ENCODE data around the gene TTLL12. TPM values are rescaled to one million over a fixed set of nuclear protein-coding genes. Genes with fewer than 3 reads are reported as not detected.

Gene TTLL12
- total RNA-seq, 1 experiment from 2014 or later: 100 TPM

- Histone ChIP-seq H3K4me2 (ENCODE audit: low read length) (no peak overlapping the region), H3K4me3 (replicated peaks in 1 of 2; ENCODE audit: low read depth in 1 of 2, low read length in 2 of 2) (no peak overlapping the region), H3K9me2 (ENCODE audit: insufficient read depth) (no peaks in the 10 kb centered on the region), H3K79me2 (ENCODE audit: insufficient read depth, low read length) (no peaks in the 10 kb centered on the region), H3K27ac (ENCODE audit: low read depth, low read length) (no peak overlapping the region), H3K36me3 (ENCODE audit: control insufficient read depth in 1 of 2, insufficient read depth in 2 of 2, low read length in 2 of 2) (peaks cover 17 to 42% of the 10 kb centered on the region in 2 experiments; a peak in 3 of 4 replicates), H3K27me3 (ENCODE audit: insufficient read depth, low read length) (no peaks in the 10 kb centered on the region), H2AFZ (ENCODE audit: low read depth, low read length, poor library complexity, severe bottlenecking) (no peak overlapping the region), H4K20me1 (ENCODE audit: insufficient read depth) (no peaks in the 10 kb centered on the region), H3K4me1 (ENCODE audit: control insufficient read depth in 1 of 2, insufficient read depth in 2 of 2, low read length in 2 of 2) (no peaks in the 10 kb centered on the region), H3K9ac (ENCODE audit: low read length) (no peak overlapping the region), H3K9me3 (ENCODE audit: control insufficient read depth in 1 of 2, insufficient read depth in 1 of 2, low read depth in 1 of 2, low read length in 2 of 2) (no peaks in the 10 kb centered on the region)
- CTCF ChIA-PET: no interaction called here
- DNase-seq (ENCODE audit: low read depth, low spot score) (no peak), ATAC-seq (no peak)
- POLR2A ChIA-PET: no interaction called here
- RAD21 ChIA-PET (ENCODE audit: low non-redundant PET in 1 of 2, low total read pairs in 2 of 2, uncharacterized antibody in 2 of 2, unreplicated experiment in 2 of 2): no interaction called here
- TSS peak; percentile 17 for BruUV-seq (replicated peaks)
- TF ChIP-seq YY1 (IDR thresholded peaks at IDR 0.05; ENCODE audit: extremely low read depth, insufficient replicate concordance, low read depth, low read length): no peak
- TF ChIP-seq RAD21 (IDR thresholded peaks at IDR 0.05; ENCODE audit: low read depth): no peak
- no peak for TF ChIP-seq JUND (IDR thresholded peaks at IDR 0.05)
- TF ChIP-seq MAX (IDR thresholded peaks at IDR 0.05): no peak
- TF ChIP-seq EZH2 (IDR thresholded peaks at IDR 0.05): no peak
- no peak for TF ChIP-seq CBX3 (IDR thresholded peaks at IDR 0.05; ENCODE audit: low read depth)
- no peak for TF ChIP-seq SIN3A (IDR thresholded peaks at IDR 0.05; ENCODE audit: low read depth)
- no peak for TF ChIP-seq SP1 (IDR thresholded peaks at IDR 0.05; ENCODE audit: low read depth)
- TF ChIP-seq, protein P1, sequence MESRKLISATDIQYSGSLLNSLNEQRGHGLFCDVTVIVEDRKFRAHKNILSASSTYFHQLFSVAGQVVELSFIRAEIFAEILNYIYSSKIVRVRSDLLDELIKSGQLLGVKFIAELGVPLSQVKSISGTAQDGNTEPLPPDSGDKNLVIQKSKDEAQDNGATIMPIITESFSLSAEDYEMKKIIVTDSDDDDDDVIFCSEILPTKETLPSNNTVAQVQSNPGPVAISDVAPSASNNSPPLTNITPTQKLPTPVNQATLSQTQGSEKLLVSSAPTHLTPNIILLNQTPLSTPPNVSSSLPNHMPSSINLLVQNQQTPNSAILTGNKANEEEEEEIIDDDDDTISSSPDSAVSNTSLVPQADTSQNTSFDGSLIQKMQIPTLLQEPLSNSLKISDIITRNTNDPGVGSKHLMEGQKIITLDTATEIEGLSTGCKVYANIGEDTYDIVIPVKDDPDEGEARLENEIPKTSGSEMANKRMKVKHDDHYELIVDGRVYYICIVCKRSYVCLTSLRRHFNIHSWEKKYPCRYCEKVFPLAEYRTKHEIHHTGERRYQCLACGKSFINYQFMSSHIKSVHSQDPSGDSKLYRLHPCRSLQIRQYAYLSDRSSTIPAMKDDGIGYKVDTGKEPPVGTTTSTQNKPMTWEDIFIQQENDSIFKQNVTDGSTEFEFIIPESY (IDR thresholded peaks at IDR 0.05; ENCODE audit: extremely low read depth, insufficient replicate concordance, low read length): no peak
- TF ChIP-seq CEBPB (IDR thresholded peaks at IDR 0.05; ENCODE audit: low read depth): no peak
- no peak for TF ChIP-seq POLR2AphosphoS5 (IDR thresholded peaks at IDR 0.05; ENCODE audit: low read depth, low read length)
- TF ChIP-seq ATF3 (IDR thresholded peaks at IDR 0.05): no peak
- no peak for TF ChIP-seq EGR1 (IDR thresholded peaks at IDR 0.05; ENCODE audit: low read depth)
- TF ChIP-seq ELF1 (IDR thresholded peaks at IDR 0.05; ENCODE audit: borderline replicate concordance, low read depth): no peak
- TF ChIP-seq POLR2A (IDR thresholded peaks at IDR 0.05; ENCODE audit: borderline replicate concordance, extremely low read depth, insufficient read depth, insufficient read length): no peak
- TF ChIP-seq ZFX (IDR thresholded peaks at IDR 0.05): no peak
- intact Hi-C loops (cut with micrococcal nuclease): no loop called here
Measured at GRCh38 chr22:43172191-43172590, 14.7 kb downstream of the TTLL12 start.

Measured in HCT116 (cell line).